Body of pancreas (tissue), 4 donors: ENCODE measurements around the gene CCDC91.

ENCODE experiments used
- CTCF ChIP-seq, 7 experiments: fragments of 450-650 bp in 4 of 7; fragments of 200-600 bp in 3 of 7; sonication (generic) in 3 of 7; IDR thresholded peaks; one replicate each; pipeline ENCODE4 v1.5.1; 2016 to 2019; ENCODE audit warnings: antibody characterized with exemption in 7 of 7
- POLR2A ChIP-seq, 3 donors: fragments of 450-650 bp; IDR thresholded peaks; one replicate each; pipeline ENCODE4 v1.6.1; 2016; ENCODE audit warnings: antibody characterized with exemption in 3 of 3, mild to moderate bottlenecking in 2 of 3

GRCh38 chr12:28278960-28279359, 88.7 kb downstream of the CCDC91 start:
- no peak for TF ChIP-seq CTCF (IDR thresholded peaks at IDR 0.05)
- TF ChIP-seq POLR2A (IDR thresholded peaks at IDR 0.05), result no peak
